Fibroblast of upper back skin (primary cell): Measurements from ENCODE around the gene TCEAL4.
"Not testable (repeated sequence)": the region's sequence is repeated elsewhere in the genome, so short reads cannot be mapped to it uniquely, and the experiment has no call there.

Experiments
- DNase-seq: peaks from one replicate; pipeline ENCODE4 v3.0.0-alpha.2; 2013

TCEAL4 gene

GRCh38 chrX:103595202-103595601, 9.9 kb downstream of the TCEAL4 start:
- DNase-seq: not testable (repeated sequence)

GRCh38 chrX:103607364-103608305, 22.3 kb downstream of the TCEAL4 start, which contains the start of gene TCEAL3:
TSS of gene TCEAL3 (plus strand) at chrX:103607963. CDS start at chrX:103609065, 1,102 bp downstream.
- DNase-seq: peak; percentile 28

- DNase-seq: no peak
These were observed 23.1 kb downstream of the TCEAL4 start for GRCh38 chrX:103608306-103608963.

GRCh38 chrX:103610282-103610681, 25.0 kb downstream of the TCEAL4 start:
- DNase-seq: no peak

GRCh38 chrX:103613362-103613890, 28.1 kb downstream of the TCEAL4 start:
- DNase-seq: no peak

GRCh38 chrX:103614999-103615398, 29.7 kb downstream of the TCEAL4 start:
- DNase-seq: peak; percentile 40

- no peak for DNase-seq
These were observed 30.6 kb downstream of the TCEAL4 start for GRCh38 chrX:103615781-103616371.

- DNase-seq: no peak
These were observed 31.4 kb downstream of the TCEAL4 start for GRCh38 chrX:103616676-103617186.

- no peak for DNase-seq
These were observed 38.8 kb downstream of the TCEAL4 start for GRCh38 chrX:103624111-103624510.

GRCh38 chrX:103626855-103627254, 41.5 kb downstream of the TCEAL4 start:
- DNase-seq: no peak

GRCh38 chrX:103628386-103629317, 43.3 kb downstream of the TCEAL4 start, which contains the start of gene TCEAL1:
TSS of gene TCEAL1 (plus strand) at chrX:103628975. CDS start at chrX:103629917, 942 bp downstream.
- peak; percentile 17 for DNase-seq

GRCh38 chrX:103629318-103630170, 44.2 kb downstream of the TCEAL4 start:
- DNase-seq: peak; percentile 73

- DNase-seq: no peak
These were observed 44.8 kb downstream of the TCEAL4 start for GRCh38 chrX:103630171-103630511.

- no peak for DNase-seq
These were observed 45.8 kb downstream of the TCEAL4 start for GRCh38 chrX:103631145-103631544.

- DNase-seq: no peak
These were observed 50.1 kb downstream of the TCEAL4 start for GRCh38 chrX:103635436-103635835.
